PC-9 (cell line): ENCODE data around the gene FNBP1L.

ENCODE experiments used
- EZH2 ChIP-seq: fragments of 200-600 bp; sonication (generic); IDR thresholded peaks from 2 replicates; pipeline ENCODE4 v1.8.0; 2017; ENCODE audit warnings: antibody characterized with exemption, low read depth
- TF ChIP-seq, protein P1 (sequence below): fragments of 200-600 bp; sonication (generic); conservative IDR thresholded peaks from 2 replicates; pipeline ENCODE4 v1.6.1; 2017; ENCODE audit warnings: mixed run types, antibody characterized with exemption, mild to moderate bottlenecking, moderate library complexity

DNA sequence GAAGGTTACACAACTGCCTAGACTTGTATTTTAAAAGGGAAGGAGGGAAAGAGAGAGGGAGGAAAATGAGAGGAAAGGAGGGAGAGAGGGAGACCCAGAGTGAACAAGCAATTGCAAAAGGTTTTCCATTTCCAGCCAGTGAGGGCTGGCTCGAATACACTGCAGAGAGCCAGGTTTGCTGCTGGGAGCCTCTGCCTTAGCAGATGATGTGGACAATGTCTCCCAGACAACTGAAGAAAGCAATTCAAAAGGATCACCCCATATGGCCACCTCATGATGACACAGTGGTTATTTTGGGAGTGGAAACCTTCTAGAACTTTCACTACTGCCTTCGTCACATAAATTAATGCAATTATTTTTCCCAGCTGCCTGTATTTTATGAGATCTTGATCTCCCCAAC, 147.3 kb downstream of the FNBP1L start:
- TF ChIP-seq, protein P1, sequence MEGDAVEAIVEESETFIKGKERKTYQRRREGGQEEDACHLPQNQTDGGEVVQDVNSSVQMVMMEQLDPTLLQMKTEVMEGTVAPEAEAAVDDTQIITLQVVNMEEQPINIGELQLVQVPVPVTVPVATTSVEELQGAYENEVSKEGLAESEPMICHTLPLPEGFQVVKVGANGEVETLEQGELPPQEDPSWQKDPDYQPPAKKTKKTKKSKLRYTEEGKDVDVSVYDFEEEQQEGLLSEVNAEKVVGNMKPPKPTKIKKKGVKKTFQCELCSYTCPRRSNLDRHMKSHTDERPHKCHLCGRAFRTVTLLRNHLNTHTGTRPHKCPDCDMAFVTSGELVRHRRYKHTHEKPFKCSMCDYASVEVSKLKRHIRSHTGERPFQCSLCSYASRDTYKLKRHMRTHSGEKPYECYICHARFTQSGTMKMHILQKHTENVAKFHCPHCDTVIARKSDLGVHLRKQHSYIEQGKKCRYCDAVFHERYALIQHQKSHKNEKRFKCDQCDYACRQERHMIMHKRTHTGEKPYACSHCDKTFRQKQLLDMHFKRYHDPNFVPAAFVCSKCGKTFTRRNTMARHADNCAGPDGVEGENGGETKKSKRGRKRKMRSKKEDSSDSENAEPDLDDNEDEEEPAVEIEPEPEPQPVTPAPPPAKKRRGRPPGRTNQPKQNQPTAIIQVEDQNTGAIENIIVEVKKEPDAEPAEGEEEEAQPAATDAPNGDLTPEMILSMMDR, result no peak
- TF ChIP-seq EZH2, result no peak
